IMR-90 (cell line): ENCODE data around the gene DPPA5. TPM values are rescaled to one million over a fixed set of nuclear protein-coding genes. Genes with fewer than 3 reads are reported as not detected.

Source experiments
- ATAC-seq: fragments of 200-7000 bp; cut with Tn5 transposase; 2 replicates; pipeline ENCODE4 v1.9.1; 2020; ENCODE audit warnings: low read depth, mild to moderate bottlenecking, moderate library complexity
- BruUV-seq: library from RNA; stranded (reverse); fragments of 400-500 nt; replicated peaks from 2 replicates; lab custom pipeline; 2021; lab: Mats Ljungman, UMichigan
- CTCF ChIA-PET: fragments of 300-600 bp; formaldehyde crosslinking; extraction: SDS; loops from one replicate; lab custom pipeline; 2021; ENCODE audit warnings: antibody characterized with exemption; lab: Yijun Ruan, JAX
- POLR2A ChIA-PET: fragments of 300-600 bp; sonication (Branson Sonifier 250); formaldehyde crosslinking; loops from one replicate; lab custom pipeline; 2022; ENCODE audit warnings: antibody characterized with exemption; ENCODE audit not compliant: unreplicated experiment; lab: Charles Lee
- DNase-seq: peaks from one replicate; pipeline ENCODE4 v3.0.0; 2013
- H2AFZ ChIP-seq: replicated peaks from 2 replicates; pipeline ENCODE3; 2013; ENCODE audit warnings: low read length, mild to moderate bottlenecking; ENCODE audit not compliant: poor library complexity
- H2AK5ac ChIP-seq: 2 replicates; pipeline ENCODE4 v1.6.1; 2013; ENCODE audit warnings: low read depth, low read length, inconsistent platforms
- H2AK9ac ChIP-seq: replicated peaks from 2 replicates; pipeline ENCODE3; 2013; ENCODE audit warnings: mild to moderate bottlenecking, low read depth, low read length, moderate library complexity; ENCODE audit not compliant: poor library complexity
- H2BK120ac ChIP-seq: 2 replicates; pipeline ENCODE4 v1.6.1; 2013; ENCODE audit warnings: low read depth, low read length, inconsistent platforms
- H2BK15ac ChIP-seq: 3 replicates; pipeline ENCODE4 v1.6.1; 2013; ENCODE audit warnings: low read depth, low read length, inconsistent platforms
- H2BK20ac ChIP-seq: 2 replicates; pipeline ENCODE4 v1.6.1; 2013; ENCODE audit warnings: low read depth, mild to moderate bottlenecking, inconsistent platforms, low read length, moderate library complexity
- H2BK5ac ChIP-seq: 2 replicates; pipeline ENCODE4 v1.6.1; 2013; ENCODE audit warnings: mild to moderate bottlenecking, low read depth, low read length, inconsistent platforms; ENCODE audit not compliant: poor library complexity, severe bottlenecking
- H3K14ac ChIP-seq: replicated peaks from 2 replicates; pipeline ENCODE4 v1.6.1; 2013; ENCODE audit warnings: low read depth, low read length, inconsistent platforms
- H3K18ac ChIP-seq: 2 replicates; pipeline ENCODE4 v1.6.1; 2013; ENCODE audit warnings: low read depth, low read length, control low read depth
- H3K23ac ChIP-seq: 2 replicates; pipeline ENCODE4 v1.6.1; 2013; ENCODE audit warnings: low read depth, low read length, inconsistent platforms
- H3K27ac ChIP-seq: 2 replicates; pipeline ENCODE4 v1.5.1; 2013; ENCODE audit warnings: mild to moderate bottlenecking, control low read depth, low read length; ENCODE audit not compliant: insufficient read depth
- H3K27me3 ChIP-seq: 2 replicates; pipeline ENCODE4 v1.6.1; 2013; ENCODE audit warnings: low read length; ENCODE audit not compliant: control insufficient read depth, insufficient read depth
- H3K36me3 ChIP-seq: 2 replicates; pipeline ENCODE4 v1.6.1; 2013; ENCODE audit warnings: low read length, mixed read lengths; ENCODE audit not compliant: control insufficient read depth, insufficient read depth
- H3K4ac ChIP-seq: 2 replicates; pipeline ENCODE4 v1.6.1; 2013; ENCODE audit warnings: low read depth, low read length, inconsistent platforms
- H3K4me1 ChIP-seq: 2 replicates; pipeline ENCODE4 v1.6.1; 2013; ENCODE audit warnings: low read length, mixed read lengths; ENCODE audit not compliant: control insufficient read depth, insufficient read depth
- H3K4me2 ChIP-seq: 2 replicates; pipeline ENCODE4 v1.6.1; 2013; ENCODE audit warnings: low read depth, mild to moderate bottlenecking, control low read depth, low read length, moderate library complexity
- H3K4me3 ChIP-seq: 2 replicates; pipeline ENCODE4 v1.5.1; 2013; ENCODE audit warnings: low read depth, mild to moderate bottlenecking, control low read depth, low read length, moderate library complexity; ENCODE audit not compliant: insufficient read depth
- H3K56ac ChIP-seq: 2 replicates; pipeline ENCODE4 v1.6.1; 2013; ENCODE audit warnings: low read length, inconsistent platforms; ENCODE audit not compliant: insufficient read depth; ENCODE audit errors: extremely low read depth
- H3K79me1 ChIP-seq, 2 experiments: 2 replicates each; pipeline ENCODE4 v1.6.1; 2013; ENCODE audit warnings: low read length in 2 of 2, inconsistent platforms in 1 of 2, low read depth in 1 of 2
- H3K9ac ChIP-seq: 2 replicates; pipeline ENCODE4 v1.6.1; 2013; ENCODE audit warnings: low read depth, low read length, control low read depth
- H3K9me1 ChIP-seq: 2 replicates; pipeline ENCODE4 v1.6.1; 2013; ENCODE audit warnings: low read length, inconsistent platforms; ENCODE audit not compliant: insufficient read depth
- H3K9me3 ChIP-seq: 2 replicates; pipeline ENCODE4 v1.6.1; 2013; ENCODE audit warnings: low read length; ENCODE audit not compliant: control insufficient read depth, insufficient read depth
- H4K20me1 ChIP-seq: 2 replicates; pipeline ENCODE4 v1.6.1; 2013; ENCODE audit warnings: low read length, inconsistent platforms; ENCODE audit not compliant: insufficient read depth
- H4K5ac ChIP-seq: 2 replicates; pipeline ENCODE4 v1.6.1; 2013; ENCODE audit warnings: mild to moderate bottlenecking, low read depth, low read length, control low read depth
- H4K8ac ChIP-seq, 2 experiments: 2 replicates each; pipeline ENCODE4 v1.6.1; 2013; ENCODE audit warnings: low read depth in 2 of 2, low read length in 2 of 2, control low read depth in 1 of 2, inconsistent platforms in 1 of 2
- H4K91ac ChIP-seq: 2 replicates; pipeline ENCODE4 v1.6.1; 2013; ENCODE audit warnings: low read depth, low read length, inconsistent platforms; ENCODE audit not compliant: insufficient read depth
- BHLHE40 ChIP-seq: fragments of 150-350 bp; IDR thresholded peaks from 2 replicates; pipeline ENCODE4 v1.6.1; 2016; ENCODE audit warnings: mild to moderate bottlenecking, low read depth, low read length
- CEBPB ChIP-seq: IDR thresholded peaks from 2 replicates; pipeline ENCODE4 v1.6.1; 2012; ENCODE audit warnings: low read depth, low read length, improper control_type of control experiment
- CHD1 ChIP-seq: IDR thresholded peaks from 2 replicates; pipeline ENCODE4 v1.6.1; 2012; ENCODE audit warnings: low read depth, low read length, improper control_type of control experiment
- FOS ChIP-seq: fragments of 150-350 bp; IDR thresholded peaks from 2 replicates; pipeline ENCODE4 v1.6.1; 2016; ENCODE audit warnings: low read depth, low read length
- MAFK ChIP-seq: IDR thresholded peaks from 2 replicates; pipeline ENCODE4 v1.6.1; 2012; ENCODE audit warnings: low read depth, low read length, improper control_type of control experiment
- MAZ ChIP-seq: IDR thresholded peaks from 2 replicates; pipeline ENCODE4 v1.6.1; 2012; ENCODE audit warnings: low read depth, mild to moderate bottlenecking, low read length, improper control_type of control experiment, moderate library complexity, borderline replicate concordance
- MXI1 ChIP-seq: IDR thresholded peaks from 2 replicates; pipeline ENCODE4 v1.6.1; 2012; ENCODE audit warnings: low read depth, mild to moderate bottlenecking, low read length, moderate library complexity, borderline replicate concordance
- NFE2L2 ChIP-seq: fragments of 150-350 bp; IDR thresholded peaks from 2 replicates; pipeline ENCODE4 v1.6.1; 2016; ENCODE audit warnings: low read depth, mild to moderate bottlenecking, low read length
- POLR2A ChIP-seq: IDR thresholded peaks from 2 replicates; pipeline ENCODE4 v1.6.1; 2012; ENCODE audit warnings: mild to moderate bottlenecking, low read depth, low read length
- RAD21 ChIP-seq: IDR thresholded peaks from 2 replicates; pipeline ENCODE4 v1.6.1; 2012; ENCODE audit warnings: low read length, improper control_type of control experiment
- RFX5 ChIP-seq: IDR thresholded peaks from 2 replicates; pipeline ENCODE4 v1.8.0; 2012; ENCODE audit warnings: low read depth, mild to moderate bottlenecking, low read length, moderate library complexity
- SMC3 ChIP-seq: fragments of 150-350 bp; IDR thresholded peaks from 2 replicates; pipeline ENCODE4 v1.6.1; 2016; ENCODE audit warnings: low read depth, mild to moderate bottlenecking, antibody characterized with exemption, low read length, moderate library complexity
- WGBS, 2 experiments: methylation state at CpG; one replicate each; pipeline versions ENCODE4 v1.1.5 to v1.1.7; 2013; ENCODE audit warnings: missing lambda C conversion rate in 2 of 2; ENCODE audit not compliant: insufficient read length in 1 of 2; ENCODE audit errors: extremely low coverage in 2 of 2; 5-methylcytosine and 5-hydroxymethylcytosine counted together
- dilution Hi-C: fragments of 300-500 bp; cut with HindIII; formaldehyde crosslinking; loops from one replicate; pipeline ENCODE4 v1.14.3; 2018; ENCODE audit warnings: low sequenced_read_pairs; ENCODE audit not compliant: unreplicated experiment
- in situ Hi-C: fragments of 300-500 bp; cut with MboI; formaldehyde crosslinking; loops from 3 replicates; pipeline ENCODE4 v1.14.3; 2019; ENCODE audit warnings: low sequenced_read_pairs, inconsistent platforms, mixed read lengths
- intact Hi-C: fragments of 100-400 bp; cut with micrococcal nuclease; formaldehyde crosslinking; loops from 2 replicates; pipeline ENCODE4 v1.10.0; 2022
- polyA plus RNA-seq, 3 experiments: library from polyadenylated mRNA; depleted of rRNA; stranded (reverse); fragments of >200 nt; gene quantifications; 2 replicates each; pipeline ENCODE4 v1.2.3, GENCODE V29; 2012; ENCODE audit warnings: low replicate concordance in 1 of 3
- total RNA-seq: library from RNA; depleted of rRNA; stranded (reverse); fragments of >200 nt; gene quantifications from 2 replicates; pipeline ENCODE4 v1.2.3, GENCODE V29; 2012
- TF ChIP-seq, protein P1 (sequence below): conservative IDR thresholded peaks from 2 replicates; pipeline ENCODE4 v1.5.1; 2012; ENCODE audit warnings: mild to moderate bottlenecking, low read depth, low read length, improper control_type of control experiment
- TF ChIP-seq, protein P2 (sequence below): fragments of 150-350 bp; IDR thresholded peaks from 2 replicates; pipeline ENCODE4 v1.6.1; 2017; ENCODE audit warnings: mild to moderate bottlenecking, antibody characterized with exemption, low read length, low read depth
- TF ChIP-seq, protein P3 (sequence below): fragments of 150-350 bp; IDR thresholded peaks from 2 replicates; pipeline ENCODE4 v1.6.1; 2016; ENCODE audit warnings: low read depth, mild to moderate bottlenecking, low read length, moderate library complexity, borderline replicate concordance

Gene DPPA5
- total and polyA plus RNA-seq, 2 of the 4 experiments (the other 2 are of a cell fraction) = not detected

- Histone ChIP-seq H3K4me3 (no peak overlapping the region), H4K91ac (no peak overlapping the region), H2BK20ac (no peak overlapping the region), H3K9me1 (no peaks in the 10 kb centered on the region), H3K4me1 (no peaks in the 10 kb centered on the region), H3K36me3 (no peaks in the 10 kb centered on the region), H3K4ac (no peak overlapping the region), H3K23ac (no peak overlapping the region), H4K5ac (no peak overlapping the region), H2BK5ac (no peak overlapping the region), H3K14ac (no peak overlapping the region), H2AK5ac (no peak overlapping the region), H2BK15ac (no peak overlapping the region), H2BK120ac (no peak overlapping the region), H2AFZ (peak overlapping the region; percentile 86), H3K9ac (no peak overlapping the region), H3K79me1 (peaks cover 0 to 2% of the 10 kb centered on the region in 2 experiments; a peak in 2 of 4 replicates), H3K27ac (no peak overlapping the region), H4K20me1 (no peaks in the 10 kb centered on the region), H3K27me3 (peaks cover 9% of the 10 kb centered on the region; the same call in 1 of the 2 replicates), H3K18ac (no peak overlapping the region), H3K4me2 (peak overlapping the region; percentile 34; the same call in 1 of the 2 replicates), H4K8ac (no peak overlapping the region), H3K56ac (no peak overlapping the region), H3K9me3 (peaks cover 6% of the 10 kb centered on the region; the same call in 1 of the 2 replicates), H2AK9ac (no peak overlapping the region)
- dilution Hi-C loops = no loop called here
- ATAC-seq = no peak
- intact Hi-C loops = no loop called here
- BruUV-seq = no TSS peak
- CTCF ChIA-PET = no interaction called here
- POLR2A ChIA-PET = no interaction called here
- WGBS, 2 experiments = 30% methylated on average over 22 of the region's 61 CpGs; no CpG with 5 or more reads in 1 of the 2 experiments
- in situ Hi-C loops = no loop called here
- no peak for DNase-seq
- TF ChIP-seq FOS (no peak), NFE2L2 (no peak), MAFK (no peak), MAZ (no peak), POLR2A (no peak), SMC3 (no peak), RFX5 (no peak), MXI1 (no peak), CEBPB (no peak), RAD21 (no peak), BHLHE40 (no peak), CHD1 (no peak)
- TF ChIP-seq, protein P1, sequence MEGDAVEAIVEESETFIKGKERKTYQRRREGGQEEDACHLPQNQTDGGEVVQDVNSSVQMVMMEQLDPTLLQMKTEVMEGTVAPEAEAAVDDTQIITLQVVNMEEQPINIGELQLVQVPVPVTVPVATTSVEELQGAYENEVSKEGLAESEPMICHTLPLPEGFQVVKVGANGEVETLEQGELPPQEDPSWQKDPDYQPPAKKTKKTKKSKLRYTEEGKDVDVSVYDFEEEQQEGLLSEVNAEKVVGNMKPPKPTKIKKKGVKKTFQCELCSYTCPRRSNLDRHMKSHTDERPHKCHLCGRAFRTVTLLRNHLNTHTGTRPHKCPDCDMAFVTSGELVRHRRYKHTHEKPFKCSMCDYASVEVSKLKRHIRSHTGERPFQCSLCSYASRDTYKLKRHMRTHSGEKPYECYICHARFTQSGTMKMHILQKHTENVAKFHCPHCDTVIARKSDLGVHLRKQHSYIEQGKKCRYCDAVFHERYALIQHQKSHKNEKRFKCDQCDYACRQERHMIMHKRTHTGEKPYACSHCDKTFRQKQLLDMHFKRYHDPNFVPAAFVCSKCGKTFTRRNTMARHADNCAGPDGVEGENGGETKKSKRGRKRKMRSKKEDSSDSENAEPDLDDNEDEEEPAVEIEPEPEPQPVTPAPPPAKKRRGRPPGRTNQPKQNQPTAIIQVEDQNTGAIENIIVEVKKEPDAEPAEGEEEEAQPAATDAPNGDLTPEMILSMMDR = no peak
- TF ChIP-seq, protein P2, sequence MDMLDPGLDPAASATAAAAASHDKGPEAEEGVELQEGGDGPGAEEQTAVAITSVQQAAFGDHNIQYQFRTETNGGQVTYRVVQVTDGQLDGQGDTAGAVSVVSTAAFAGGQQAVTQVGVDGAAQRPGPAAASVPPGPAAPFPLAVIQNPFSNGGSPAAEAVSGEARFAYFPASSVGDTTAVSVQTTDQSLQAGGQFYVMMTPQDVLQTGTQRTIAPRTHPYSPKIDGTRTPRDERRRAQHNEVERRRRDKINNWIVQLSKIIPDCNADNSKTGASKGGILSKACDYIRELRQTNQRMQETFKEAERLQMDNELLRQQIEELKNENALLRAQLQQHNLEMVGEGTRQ = no peak
- TF ChIP-seq, protein P3, sequence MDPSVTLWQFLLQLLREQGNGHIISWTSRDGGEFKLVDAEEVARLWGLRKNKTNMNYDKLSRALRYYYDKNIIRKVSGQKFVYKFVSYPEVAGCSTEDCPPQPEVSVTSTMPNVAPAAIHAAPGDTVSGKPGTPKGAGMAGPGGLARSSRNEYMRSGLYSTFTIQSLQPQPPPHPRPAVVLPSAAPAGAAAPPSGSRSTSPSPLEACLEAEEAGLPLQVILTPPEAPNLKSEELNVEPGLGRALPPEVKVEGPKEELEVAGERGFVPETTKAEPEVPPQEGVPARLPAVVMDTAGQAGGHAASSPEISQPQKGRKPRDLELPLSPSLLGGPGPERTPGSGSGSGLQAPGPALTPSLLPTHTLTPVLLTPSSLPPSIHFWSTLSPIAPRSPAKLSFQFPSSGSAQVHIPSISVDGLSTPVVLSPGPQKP = no peak
Measured at GRCh38 chr6:73314577-73315492, 39.2 kb downstream of the DPPA5 start.
